ENCODE results near the gene SCAANT1.

Gene SCAANT1

GRCh38 chr3:63933459-63933858 lies 21.3 kb upstream of the SCAANT1 start:
- DNase-seq = no peak

DNA sequence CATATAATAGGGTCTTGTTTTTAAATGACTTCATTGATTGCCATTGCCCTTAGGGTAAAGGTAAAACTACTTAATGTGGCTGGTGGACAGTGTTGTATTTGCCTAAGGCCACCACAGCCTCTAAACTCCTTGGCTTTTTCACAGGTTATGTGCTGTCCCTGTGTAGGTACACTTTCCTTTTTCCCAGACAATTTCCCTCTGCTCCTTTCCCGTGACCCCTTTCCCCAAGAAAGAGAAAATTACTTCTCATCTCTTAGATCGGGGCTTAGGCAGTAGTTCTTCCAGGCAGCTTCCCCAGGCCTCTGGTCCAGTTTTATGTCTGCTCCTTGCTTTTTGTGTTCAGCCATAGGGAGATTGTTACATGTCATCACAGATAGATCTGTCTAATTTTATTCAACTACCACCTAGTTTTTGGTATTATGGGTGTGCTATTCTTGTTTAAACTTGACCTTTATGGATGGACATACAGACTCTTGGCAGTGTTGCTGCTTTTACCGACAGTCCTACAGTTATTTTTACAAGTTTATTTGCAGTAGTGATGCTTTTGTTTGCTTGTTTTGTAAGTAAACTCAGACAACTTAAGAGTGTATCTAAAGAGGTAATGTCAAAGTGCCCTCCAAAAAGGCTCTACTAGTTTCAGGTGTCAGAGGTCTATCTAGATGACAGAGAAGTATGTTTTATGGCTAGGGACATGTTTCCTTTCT lies 20.5 kb upstream of the SCAANT1 start:
- no peak for DNase-seq

- DNase-seq = no peak
Observed at GRCh38 chr3:63931290-63931689, 19.1 kb upstream of the SCAANT1 start.

DNA sequence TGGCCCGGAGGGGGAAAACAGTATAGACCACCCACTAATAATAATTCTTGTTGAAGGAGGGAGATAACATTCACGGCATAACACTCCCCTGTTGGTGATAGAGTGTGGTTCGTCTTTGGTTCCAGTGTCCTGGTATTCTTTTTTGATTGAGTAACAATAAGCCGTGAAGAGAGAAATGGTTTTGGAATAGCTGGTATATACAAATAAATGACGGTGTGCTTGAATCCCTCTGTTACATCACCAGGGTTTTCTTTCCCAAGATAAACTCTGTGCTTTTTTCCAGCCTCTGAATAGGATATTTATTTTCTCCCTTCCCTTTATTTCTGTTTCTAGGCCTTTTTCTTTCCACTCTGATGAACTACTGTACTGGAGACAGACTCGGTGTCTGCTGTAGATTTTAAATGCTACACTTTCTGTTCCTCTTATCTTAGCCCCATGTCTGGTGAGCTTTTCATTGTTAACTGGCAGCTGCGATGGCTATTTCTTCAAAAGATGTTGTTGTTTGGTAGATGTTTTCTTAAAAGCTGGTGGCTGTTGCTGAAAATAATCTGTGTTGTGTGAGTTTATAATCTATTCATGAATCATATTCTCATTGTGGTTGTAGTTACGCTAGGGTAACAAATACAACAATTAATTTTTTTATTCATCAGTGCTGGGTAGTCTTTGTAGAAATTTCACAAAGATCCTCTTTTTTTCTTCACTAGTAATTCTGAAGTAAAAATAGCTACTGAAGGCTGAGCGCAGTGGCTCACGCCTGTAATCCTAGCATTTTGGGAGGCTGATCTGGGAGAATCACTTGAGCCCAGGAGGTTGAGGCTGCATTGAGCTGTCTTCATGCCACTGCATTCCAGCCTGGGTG lies 15.5 kb upstream of the SCAANT1 start:
- no peak for DNase-seq

DNA sequence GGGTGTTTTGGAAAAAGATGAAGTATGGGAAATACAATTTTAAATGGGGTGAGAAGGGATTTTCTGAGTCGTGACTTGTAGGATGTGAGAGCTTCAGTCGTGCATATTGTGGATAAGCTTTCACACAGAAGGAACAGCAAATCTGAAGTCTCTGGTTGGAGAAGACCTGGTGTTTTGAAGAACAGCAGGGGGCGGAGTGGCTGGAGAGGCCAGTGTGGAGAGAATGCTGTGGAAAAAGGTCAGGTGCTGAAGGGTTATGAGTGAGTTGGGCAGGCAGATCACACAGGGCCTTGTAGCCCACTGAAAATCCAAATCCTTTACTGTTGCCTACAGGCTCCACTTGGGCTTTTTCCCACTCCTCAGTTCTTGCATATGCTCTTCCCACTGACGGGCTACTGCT lies 14.1 kb upstream of the SCAANT1 start:
- DNase-seq = no peak

GRCh38 chr3:63922491-63923199 lies 10.5 kb upstream of the SCAANT1 start:
- no peak for DNase-seq

DNA sequence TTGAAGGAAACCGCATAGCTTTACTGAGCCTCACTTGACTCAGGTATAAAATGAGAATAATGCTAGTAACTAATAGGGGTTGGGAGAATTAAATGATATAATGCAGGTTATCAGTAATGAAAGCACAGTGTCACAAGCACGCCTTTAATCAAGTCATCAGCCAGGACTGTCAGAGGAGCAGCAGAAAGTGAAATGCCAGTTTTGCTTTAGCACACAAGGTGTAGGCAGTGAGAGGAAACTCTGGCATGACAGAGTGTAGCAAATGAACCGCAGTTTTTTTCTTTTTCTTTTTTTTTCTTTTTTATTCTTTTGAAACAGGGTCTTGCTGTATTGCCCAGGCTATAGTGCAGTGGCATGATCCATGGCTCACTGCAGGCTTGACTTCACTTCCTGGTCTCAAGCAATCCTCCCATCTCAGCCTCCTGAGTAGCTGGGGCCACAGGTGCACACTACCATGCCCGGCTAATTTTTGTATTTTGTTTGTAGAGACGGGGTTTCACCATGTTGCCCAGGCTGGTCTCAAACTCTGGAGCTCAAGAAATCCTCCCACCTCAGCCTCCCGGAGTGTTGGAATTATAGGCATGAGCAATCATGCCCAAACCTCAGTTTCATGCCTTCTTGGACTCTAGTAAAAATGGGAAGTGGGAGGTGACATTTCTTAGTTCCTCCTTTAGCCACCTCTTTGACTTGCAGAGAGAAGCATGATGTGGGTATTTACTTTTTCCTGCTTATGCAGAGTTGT lies 9.7 kb upstream of the SCAANT1 start:
- DNase-seq = no peak

DNA sequence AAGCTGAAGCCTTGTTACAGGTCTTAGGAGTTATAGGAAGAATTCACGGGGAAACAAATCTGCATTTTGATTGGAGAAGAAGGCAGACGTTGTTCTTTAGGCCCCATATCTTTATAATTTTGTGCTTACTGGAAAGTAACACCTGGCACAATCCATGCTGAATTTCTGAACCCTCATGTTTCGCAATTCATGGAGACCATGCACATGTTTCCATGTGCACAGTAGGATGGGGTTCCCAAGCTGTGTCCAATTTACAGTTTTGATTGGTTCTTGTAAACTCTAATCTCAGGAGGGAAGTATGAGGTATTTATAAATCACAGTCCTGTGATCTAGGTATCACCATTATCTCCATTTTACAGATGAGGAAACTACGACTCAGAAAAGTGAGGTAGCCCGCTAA lies 7.8 kb upstream of the SCAANT1 start:
- no peak for DNase-seq

- no peak for DNase-seq
Observed at GRCh38 chr3:63918321-63918720, 6.1 kb upstream of the SCAANT1 start.

DNA sequence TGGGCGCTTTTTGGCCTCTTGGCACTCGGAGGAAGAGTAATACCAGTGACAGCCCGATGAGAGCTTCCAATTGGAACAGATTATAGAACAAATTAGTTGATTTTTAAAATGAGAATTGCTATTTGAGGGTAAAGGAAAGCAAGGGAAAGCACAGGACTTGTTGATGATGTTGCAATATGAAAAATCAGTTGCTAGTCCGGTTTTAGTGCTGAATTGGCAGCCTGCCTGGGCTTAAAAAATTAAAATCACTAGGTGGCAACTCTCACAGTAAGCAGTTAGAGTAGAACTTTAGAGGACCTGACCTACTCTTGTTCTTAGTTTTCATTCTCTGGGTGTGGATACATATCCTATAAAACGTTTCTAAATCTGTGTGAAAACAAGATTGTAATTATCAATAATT lies 2.1 kb upstream of the SCAANT1 start:
- DNase-seq = no peak

- DNase-seq = peak; percentile 40
Observed at GRCh38 chr3:63912768-63913588, 795 bp upstream of the SCAANT1 start.

GRCh38 chr3:63911509-63911872 lies 692 bp downstream of the SCAANT1 start:
- DNase-seq = no peak

DNA sequence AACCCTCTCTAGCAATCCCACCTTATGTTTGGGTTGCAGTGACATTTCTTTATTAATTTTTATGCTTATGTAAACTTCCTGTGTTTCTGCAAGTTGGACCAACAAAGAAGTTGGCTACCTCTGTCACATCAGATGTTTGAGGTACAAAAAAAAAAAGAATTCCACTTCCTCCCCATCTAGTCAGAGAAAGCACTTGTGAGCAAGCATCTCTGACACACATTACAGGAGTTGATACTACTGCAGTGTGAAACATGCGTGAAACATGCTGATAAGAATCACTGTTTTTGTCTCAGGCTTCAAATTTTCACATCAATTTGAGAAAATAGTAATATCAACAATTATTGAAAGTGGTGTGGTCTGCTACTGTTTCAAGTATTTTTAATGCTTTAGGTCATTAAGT lies 1.3 kb downstream of the SCAANT1 start:
- no peak for DNase-seq

GRCh38 chr3:63910001-63910400 lies 2.2 kb downstream of the SCAANT1 start:
- DNase-seq = no peak

DNA sequence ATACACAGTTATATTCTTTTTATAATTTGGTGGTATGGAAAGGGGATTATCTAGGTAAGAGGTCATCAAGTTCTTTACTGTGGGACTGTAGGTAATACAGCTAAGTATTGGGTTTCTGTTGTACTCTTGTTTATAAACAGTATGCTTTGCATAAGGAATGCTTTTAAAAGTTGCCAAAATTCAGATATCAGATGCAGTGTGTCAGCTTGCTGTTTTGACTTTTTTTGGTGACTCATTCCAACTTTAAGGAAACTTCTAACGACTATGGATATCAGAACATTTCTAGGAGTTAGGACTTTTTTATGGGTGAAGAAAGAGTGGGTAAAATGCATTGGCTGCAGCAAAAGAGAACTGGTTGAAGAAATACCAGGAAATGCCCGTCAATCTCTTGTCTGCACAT lies 2.8 kb downstream of the SCAANT1 start:
- no peak for DNase-seq

GRCh38 chr3:63908776-63909175 lies 3.4 kb downstream of the SCAANT1 start:
- no peak for DNase-seq

DNA sequence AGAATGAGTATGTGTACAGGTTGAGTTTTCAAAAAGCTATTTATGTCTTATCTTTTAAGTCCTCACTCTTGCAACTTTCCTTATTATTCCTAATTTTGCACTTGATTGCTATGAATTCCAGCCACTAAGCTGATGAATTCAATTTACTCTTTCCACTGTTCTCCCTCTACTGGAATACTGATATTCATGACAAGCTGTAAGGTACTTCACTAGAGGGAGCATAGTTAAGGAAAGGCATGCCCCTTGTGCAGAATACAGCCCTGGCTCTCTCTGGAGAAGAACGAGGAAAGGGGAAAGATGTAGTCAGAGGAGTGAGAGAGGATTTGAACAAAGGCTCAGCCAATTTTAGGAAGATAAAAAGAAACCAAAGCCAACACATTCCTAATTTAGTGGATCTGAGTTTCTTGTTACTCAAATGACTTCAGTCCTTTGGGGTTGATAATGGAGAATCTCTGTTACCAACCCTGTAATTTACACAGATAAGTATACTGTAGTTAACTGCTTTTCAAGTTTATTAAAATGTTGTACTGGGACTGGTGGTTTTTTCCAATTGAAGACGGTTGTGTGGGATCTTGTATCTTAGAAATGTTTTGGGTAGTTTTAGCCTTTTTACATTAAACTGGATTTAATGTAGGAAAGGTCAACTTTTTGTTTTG lies 4.0 kb downstream of the SCAANT1 start:
- DNase-seq = no peak

DNA sequence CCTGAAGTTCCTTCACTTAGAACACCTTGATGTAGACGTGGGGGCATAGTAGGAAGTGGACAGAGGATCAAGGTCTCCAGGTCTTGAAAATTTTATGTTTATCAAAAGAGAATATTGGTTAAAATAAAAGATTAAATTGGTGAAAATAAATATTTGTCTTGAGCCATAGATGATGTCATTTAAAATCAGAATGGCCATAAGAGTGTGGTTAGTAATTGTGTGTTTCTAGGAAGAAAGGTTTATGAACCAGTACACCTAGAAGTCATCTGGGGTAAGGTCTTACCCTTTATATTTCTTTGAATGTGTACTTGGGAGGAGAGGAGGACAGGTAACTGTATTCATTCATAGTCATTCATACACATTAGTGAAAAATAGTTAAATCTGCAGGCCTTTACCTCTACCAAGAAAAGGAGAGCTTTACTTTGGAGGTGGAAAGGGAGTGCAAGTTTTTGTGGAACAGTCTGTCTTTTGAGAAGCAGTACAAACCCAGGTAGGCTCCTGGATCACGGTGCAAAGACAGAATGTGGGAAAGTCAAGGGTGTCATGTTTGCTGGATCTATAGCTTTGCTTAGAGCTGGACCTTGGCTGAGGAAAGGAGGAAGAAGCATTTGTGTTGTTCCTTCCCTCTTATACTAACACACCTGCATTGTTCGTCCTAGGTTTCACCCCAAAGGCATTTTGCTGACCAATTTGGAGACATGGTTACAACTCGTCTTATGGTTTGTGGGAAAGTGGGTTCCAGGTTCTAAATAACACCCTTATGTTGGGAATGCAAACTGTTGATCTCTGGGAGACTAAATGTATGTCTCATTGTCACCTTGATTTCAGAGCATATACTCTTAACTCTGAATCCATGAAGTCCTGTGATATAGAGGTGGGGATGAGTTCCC lies 6.2 kb downstream of the SCAANT1 start:
- no peak for DNase-seq

- peak; percentile 47 for DNase-seq
Observed at GRCh38 chr3:63900459-63900858, 11.7 kb downstream of the SCAANT1 start.

GRCh38 chr3:63900010-63900409 lies 12.2 kb downstream of the SCAANT1 start:
- DNase-seq = no peak
